H9 (cell line): ENCODE results near the gene SNX27. TPM values are rescaled to one million over a fixed set of nuclear protein-coding genes. Genes with fewer than 3 reads are reported as not detected.

Source experiments
- DNase-seq: peaks from one replicate; pipeline ENCODE4 v3.0.0-alpha.2; 2017
- H2AFZ ChIP-seq: one replicate; pipeline ENCODE4 v1.6.1; 2013; ENCODE audit warnings: mild to moderate bottlenecking, low read length, control low read depth, moderate library complexity
- H2AK5ac ChIP-seq: 2 replicates; pipeline ENCODE4 v1.6.1; 2013; ENCODE audit warnings: low read length, control low read depth, mixed read lengths; ENCODE audit not compliant: insufficient read length
- H2BK120ac ChIP-seq: one replicate; pipeline ENCODE4 v1.6.1; 2013; ENCODE audit warnings: low read depth, mild to moderate bottlenecking, low read length, control low read depth, inconsistent platforms; ENCODE audit not compliant: poor library complexity, severe bottlenecking
- H2BK12ac ChIP-seq: 2 replicates; pipeline ENCODE4 v1.6.1; 2013; ENCODE audit warnings: low read length, control low read depth, mixed read lengths, low read depth; ENCODE audit not compliant: insufficient read length
- H2BK15ac ChIP-seq: 2 replicates; pipeline ENCODE4 v1.6.1; 2013; ENCODE audit warnings: low read depth, low read length, control low read depth
- H2BK20ac ChIP-seq: one replicate; pipeline ENCODE4 v1.6.1; 2013; ENCODE audit warnings: low read depth, mild to moderate bottlenecking, low read length, control low read depth, inconsistent platforms; ENCODE audit not compliant: poor library complexity, severe bottlenecking
- H2BK5ac ChIP-seq: 2 replicates; pipeline ENCODE4 v1.6.1; 2013; ENCODE audit warnings: low read length, control low read depth, mixed read lengths; ENCODE audit not compliant: insufficient read length
- H3K14ac ChIP-seq: 2 replicates; pipeline ENCODE4 v1.6.1; 2013; ENCODE audit warnings: low read length, control low read depth; ENCODE audit not compliant: insufficient read depth
- H3K18ac ChIP-seq: 2 replicates; pipeline ENCODE4 v1.6.1; 2013; ENCODE audit warnings: low read depth, mild to moderate bottlenecking, mixed read lengths, low read length, control low read depth; ENCODE audit not compliant: insufficient read length
- H3K23ac ChIP-seq: 2 replicates; pipeline ENCODE4 v1.6.1; 2013; ENCODE audit warnings: low read length, control low read depth, mixed read lengths, low read depth; ENCODE audit not compliant: insufficient read length
- H3K23me2 ChIP-seq: 2 replicates; pipeline ENCODE4 v1.6.1; 2013; ENCODE audit warnings: low read depth, mild to moderate bottlenecking, mixed read lengths, low read length, control low read depth; ENCODE audit not compliant: insufficient read length, poor library complexity, severe bottlenecking
- H3K27ac ChIP-seq: 2 replicates; pipeline ENCODE4 v1.5.1; 2013; ENCODE audit warnings: low read length, control low read depth, mixed read lengths, low read depth; ENCODE audit not compliant: insufficient read length
- H3K27me3 ChIP-seq: 2 replicates; pipeline ENCODE4 v1.6.1; 2013; ENCODE audit warnings: low read length, control low read depth, inconsistent platforms; ENCODE audit not compliant: insufficient read depth
- H3K4ac ChIP-seq: 2 replicates; pipeline ENCODE4 v1.6.1; 2013; ENCODE audit warnings: low read depth, mild to moderate bottlenecking, control low read depth, inconsistent platforms, low read length, moderate library complexity
- H3K4me1 ChIP-seq: 2 replicates; pipeline ENCODE4 v1.6.1; 2013; ENCODE audit warnings: low read length, control low read depth, inconsistent platforms; ENCODE audit not compliant: insufficient read depth
- H3K4me2 ChIP-seq: 2 replicates; pipeline ENCODE4 v1.6.1; 2013; ENCODE audit warnings: low read length, control low read depth, mixed read lengths; ENCODE audit not compliant: insufficient read length, insufficient read depth
- H3K56ac ChIP-seq: 2 replicates; pipeline ENCODE4 v1.6.1; 2013; ENCODE audit warnings: low read depth, mild to moderate bottlenecking, mixed read lengths, low read length, control low read depth; ENCODE audit not compliant: insufficient read length
- H3K79me1 ChIP-seq: 2 replicates; pipeline ENCODE4 v1.6.1; 2013; ENCODE audit warnings: low read depth, mild to moderate bottlenecking, moderate library complexity, low read length, control low read depth, inconsistent platforms; ENCODE audit not compliant: insufficient read depth, poor library complexity, severe bottlenecking
- H3K79me2 ChIP-seq: 2 replicates; pipeline ENCODE4 v1.6.1; 2013; ENCODE audit warnings: low read length, control low read depth, inconsistent platforms; ENCODE audit not compliant: insufficient read depth
- H3K9ac ChIP-seq: 2 replicates; pipeline ENCODE4 v1.6.1; 2013; ENCODE audit warnings: low read length, control low read depth, mixed read lengths; ENCODE audit not compliant: insufficient read length; ENCODE audit errors: extremely low read depth
- H3K9me3 ChIP-seq: one replicate; pipeline ENCODE4 v1.6.1; 2013; ENCODE audit warnings: low read depth, low read length, inconsistent platforms; ENCODE audit not compliant: control insufficient read depth
- H3T11ph ChIP-seq: one replicate; pipeline ENCODE4 v1.6.1; 2013; ENCODE audit warnings: mild to moderate bottlenecking, low read length, control low read depth, inconsistent platforms
- H4K20me1 ChIP-seq: one replicate; pipeline ENCODE4 v1.6.1; 2013; ENCODE audit not compliant: control insufficient read depth, insufficient read length, insufficient read depth
- H4K5ac ChIP-seq: 2 replicates; pipeline ENCODE4 v1.6.1; 2013; ENCODE audit warnings: low read depth, mild to moderate bottlenecking, mixed read lengths, low read length, control low read depth; ENCODE audit not compliant: insufficient read length
- H4K8ac ChIP-seq: replicated peaks from 2 replicates; pipeline ENCODE4 v1.6.1; 2013; ENCODE audit warnings: low read length, control low read depth, mixed read lengths, low read depth; ENCODE audit not compliant: insufficient read length
- H4K91ac ChIP-seq: 2 replicates; pipeline ENCODE4 v1.6.1; 2013; ENCODE audit warnings: low read depth, mild to moderate bottlenecking, moderate library complexity, mixed read lengths, low read length, control low read depth; ENCODE audit not compliant: insufficient read length
- H3K27ac Mint-ChIP-seq, 3 experiments: 2 replicates in 2 of 3; 3 replicates in 1 of 3; pipeline ENCODE4 v1.8.0; 2020 to 2021; ENCODE audit warnings: mixed read lengths in 3 of 3, mild to moderate bottlenecking in 1 of 3, moderate library complexity in 1 of 3
- H3K27me3 Mint-ChIP-seq: 2 replicates; pipeline ENCODE4 v1.8.0; 2021; ENCODE audit warnings: low read depth, mild to moderate bottlenecking, moderate library complexity, mixed read lengths
- H3K36me3 Mint-ChIP-seq, 3 experiments: 2 replicates in 2 of 3; 3 replicates in 1 of 3; pipeline ENCODE4 v1.8.0; 2020 to 2021; ENCODE audit warnings: low read depth in 3 of 3, mixed read lengths in 3 of 3; ENCODE audit not compliant: insufficient read depth in 1 of 3
- H3K4me1 Mint-ChIP-seq, 2 experiments: 2 replicates each; pipeline ENCODE4 v1.8.0; 2020; ENCODE audit warnings: mixed read lengths in 2 of 2
- H3K4me3 Mint-ChIP-seq, 2 experiments: 2 replicates in 1 of 2; 3 replicates in 1 of 2; pipeline ENCODE4 v1.8.0; 2020 to 2021; ENCODE audit warnings: mild to moderate bottlenecking in 2 of 2, mixed read lengths in 2 of 2, moderate library complexity in 1 of 2
- H3K9me3 Mint-ChIP-seq, 2 experiments: 2 replicates in 1 of 2; 3 replicates in 1 of 2; pipeline ENCODE4 v1.8.0; 2020; ENCODE audit warnings: mild to moderate bottlenecking in 2 of 2, mixed read lengths in 2 of 2, moderate library complexity in 1 of 2
- WGBS: extraction: QIAGEN DNeasy Blood & Tissue Kit; methylation state at CpG from one replicate; pipeline ENCODE4 v1.1.7; 2013; ENCODE audit warnings: missing lambda C conversion rate, low lambda C conversion rate, mixed read lengths; ENCODE audit not compliant: insufficient read length; ENCODE audit errors: extremely low coverage; 5-methylcytosine and 5-hydroxymethylcytosine counted together
- total RNA-seq: library from RNA; stranded (reverse); gene quantifications from 2 replicates; pipeline ENCODE4 v1.2.1, GENCODE V29; 2021
- TF ChIP-seq, protein P1 (sequence below): fragments of 200-600 bp; sonication (generic); conservative IDR thresholded peaks from 3 replicates; pipeline ENCODE4 v1.8.0; 2021; ENCODE audit warnings: antibody characterized with exemption, mild to moderate bottlenecking

SNX27 gene
- total RNA-seq, 1 experiment from 2014 or later: 48.9 TPM

- Histone ChIP-seq H3K79me2 (no peaks in the 10 kb centered on the region), H2BK120ac (no peak overlapping the region), H4K91ac (no peak overlapping the region), H2BK15ac (no peak overlapping the region), H3K4ac (no peak overlapping the region), H3K4me2 (no peak overlapping the region), H3K4me1 (no peaks in the 10 kb centered on the region), H3K56ac (no peak overlapping the region), H3K14ac (no peak overlapping the region), H3K79me1 (no peaks in the 10 kb centered on the region), H2BK5ac (no peak overlapping the region), H3K23me2 (no peaks in the 10 kb centered on the region), H3K27me3 (no peaks in the 10 kb centered on the region), H4K20me1 (no peaks in the 10 kb centered on the region), H2BK12ac (no peak overlapping the region), H2AK5ac (no peak overlapping the region), H3T11ph (no peak overlapping the region), H4K8ac (no peak overlapping the region), H3K9me3 (no peaks in the 10 kb centered on the region), H3K9ac (no peak overlapping the region), H4K5ac (no peak overlapping the region), H2BK20ac (no peak overlapping the region), H3K23ac (no peak overlapping the region), H3K18ac (no peak overlapping the region), H3K27ac (no peak overlapping the region), H2AFZ (no peak overlapping the region)
- Mint-ChIP-seq H3K4me3 (no peak overlapping the region), H3K27me3 (no peaks in the 10 kb centered on the region), H3K9me3 (no peaks in the 10 kb centered on the region), H3K4me1 (peaks cover 4 to 14% of the 10 kb centered on the region in 2 experiments; a peak in 3 of 4 replicates), H3K36me3 (peaks cover 0 to 11% (median 9%) of the 10 kb centered on the region in 3 experiments; a peak in 6 of 7 replicates), H3K27ac (no peak overlapping the region)
- no CpG with 5 or more reads among the region's 7 CpGs for WGBS
- TF ChIP-seq, protein P1, sequence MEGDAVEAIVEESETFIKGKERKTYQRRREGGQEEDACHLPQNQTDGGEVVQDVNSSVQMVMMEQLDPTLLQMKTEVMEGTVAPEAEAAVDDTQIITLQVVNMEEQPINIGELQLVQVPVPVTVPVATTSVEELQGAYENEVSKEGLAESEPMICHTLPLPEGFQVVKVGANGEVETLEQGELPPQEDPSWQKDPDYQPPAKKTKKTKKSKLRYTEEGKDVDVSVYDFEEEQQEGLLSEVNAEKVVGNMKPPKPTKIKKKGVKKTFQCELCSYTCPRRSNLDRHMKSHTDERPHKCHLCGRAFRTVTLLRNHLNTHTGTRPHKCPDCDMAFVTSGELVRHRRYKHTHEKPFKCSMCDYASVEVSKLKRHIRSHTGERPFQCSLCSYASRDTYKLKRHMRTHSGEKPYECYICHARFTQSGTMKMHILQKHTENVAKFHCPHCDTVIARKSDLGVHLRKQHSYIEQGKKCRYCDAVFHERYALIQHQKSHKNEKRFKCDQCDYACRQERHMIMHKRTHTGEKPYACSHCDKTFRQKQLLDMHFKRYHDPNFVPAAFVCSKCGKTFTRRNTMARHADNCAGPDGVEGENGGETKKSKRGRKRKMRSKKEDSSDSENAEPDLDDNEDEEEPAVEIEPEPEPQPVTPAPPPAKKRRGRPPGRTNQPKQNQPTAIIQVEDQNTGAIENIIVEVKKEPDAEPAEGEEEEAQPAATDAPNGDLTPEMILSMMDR: no peak
- DNase-seq: no peak
These were observed 93.3 kb downstream of the SNX27 start for GRCh38 chr1:151705146-151705545.
